K562 (cell line): ENCODE data around the gene ABRAXAS1.

ENCODE experiments used
- CREB3 ChIP-seq: fragments of 450-650 bp; conservative IDR thresholded peaks from 2 replicates; pipeline ENCODE4 v1.6.1; 2016; ENCODE audit warnings: missing genetic modification characterization, low read depth, mild to moderate bottlenecking, missing compliant biosample characterization, moderate library complexity
- MAZ ChIP-seq, 2 experiments: fragments of 450-650 bp in 1 of 2; sonication (generic) in 1 of 2; formaldehyde crosslinking; IDR thresholded peaks in 1 of 2; conservative IDR thresholded peaks in 1 of 2; 2 replicates each; pipeline versions ENCODE4 v1.4.0 to v1.5.0; 2020; ENCODE audit warnings: mild to moderate bottlenecking in 1 of 2, missing genetic modification reagents in 1 of 2
- MLX ChIP-seq, 2 experiments: fragments of 450-650 bp in 1 of 2; sonication (generic) in 1 of 2; formaldehyde crosslinking; conservative IDR thresholded peaks; 2 replicates each; pipeline versions ENCODE4 v1.4.0 to v1.8.1; 2020 to 2022; ENCODE audit warnings: mild to moderate bottlenecking in 1 of 2, missing genetic modification reagents in 1 of 2
- POLR2AphosphoS5 ChIP-seq: IDR thresholded peaks from 2 replicates; pipeline ENCODE4 v1.6.1; 2011; ENCODE audit warnings: mild to moderate bottlenecking, low read depth, low read length, moderate library complexity; ENCODE audit not compliant: control insufficient read depth, insufficient read depth
- TCF7L2 ChIP-seq: fragments of 150-350 bp; IDR thresholded peaks from 2 replicates; pipeline ENCODE4 v1.6.1; 2016; ENCODE audit warnings: low read depth, mild to moderate bottlenecking, low read length, moderate library complexity
- USF2 ChIP-seq: sonication (generic); formaldehyde crosslinking; IDR thresholded peaks from 2 replicates; pipeline ENCODE4 v1.5.0; 2020; ENCODE audit warnings: missing genetic modification reagents
- TF ChIP-seq, protein P1 (sequence below), 3 experiments: IDR thresholded peaks in 2 of 3; conservative IDR thresholded peaks in 1 of 3; 2 replicates each; pipeline ENCODE4 v1.5.1; 2011 to 2012; ENCODE audit warnings: low read length in 3 of 3, mild to moderate bottlenecking in 3 of 3, control low read depth in 2 of 3, improper control_type of control experiment in 1 of 3, inconsistent platforms in 1 of 3, low read depth in 1 of 3, mixed read lengths in 1 of 3, moderate library complexity in 1 of 3; ENCODE audit not compliant: insufficient read depth in 2 of 3
- TF ChIP-seq, protein P2 (sequence below): fragments of 250-450 bp; sonication (Bioruptor Pico); IDR thresholded peaks from 2 replicates; pipeline ENCODE4 v1.5.0; 2020; ENCODE audit warnings: mild to moderate bottlenecking

DNA sequence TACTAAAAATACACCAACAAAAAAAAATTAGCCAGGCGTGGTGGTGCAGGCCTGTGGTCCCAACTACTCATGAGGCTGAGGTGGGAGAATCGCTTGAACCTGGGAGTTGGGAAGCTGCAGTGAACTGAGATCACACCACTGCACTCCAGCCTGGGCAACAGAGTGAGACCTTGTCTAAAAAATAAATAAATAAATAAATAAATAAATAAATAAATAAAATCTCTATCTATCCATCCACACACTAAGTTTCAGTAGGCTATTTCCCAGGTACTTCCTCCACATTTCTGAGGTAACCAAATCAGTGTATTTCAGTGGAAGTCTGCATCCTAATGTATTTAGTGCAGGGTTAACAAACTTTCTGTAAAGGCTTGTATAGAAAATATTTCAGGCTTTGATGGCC is 10.9 kb downstream of the ABRAXAS1 start:
- TF ChIP-seq, protein P1, sequence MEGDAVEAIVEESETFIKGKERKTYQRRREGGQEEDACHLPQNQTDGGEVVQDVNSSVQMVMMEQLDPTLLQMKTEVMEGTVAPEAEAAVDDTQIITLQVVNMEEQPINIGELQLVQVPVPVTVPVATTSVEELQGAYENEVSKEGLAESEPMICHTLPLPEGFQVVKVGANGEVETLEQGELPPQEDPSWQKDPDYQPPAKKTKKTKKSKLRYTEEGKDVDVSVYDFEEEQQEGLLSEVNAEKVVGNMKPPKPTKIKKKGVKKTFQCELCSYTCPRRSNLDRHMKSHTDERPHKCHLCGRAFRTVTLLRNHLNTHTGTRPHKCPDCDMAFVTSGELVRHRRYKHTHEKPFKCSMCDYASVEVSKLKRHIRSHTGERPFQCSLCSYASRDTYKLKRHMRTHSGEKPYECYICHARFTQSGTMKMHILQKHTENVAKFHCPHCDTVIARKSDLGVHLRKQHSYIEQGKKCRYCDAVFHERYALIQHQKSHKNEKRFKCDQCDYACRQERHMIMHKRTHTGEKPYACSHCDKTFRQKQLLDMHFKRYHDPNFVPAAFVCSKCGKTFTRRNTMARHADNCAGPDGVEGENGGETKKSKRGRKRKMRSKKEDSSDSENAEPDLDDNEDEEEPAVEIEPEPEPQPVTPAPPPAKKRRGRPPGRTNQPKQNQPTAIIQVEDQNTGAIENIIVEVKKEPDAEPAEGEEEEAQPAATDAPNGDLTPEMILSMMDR (IDR thresholded peaks at IDR 0.05 in 2 of 3, conservative IDR thresholded peaks at IDR 0.05 in 1 of 3; ENCODE audit: insufficient read depth in 2 of 3, low read depth in 1 of 3, low read length in 3 of 3): no peak
- TF ChIP-seq, protein P2, sequence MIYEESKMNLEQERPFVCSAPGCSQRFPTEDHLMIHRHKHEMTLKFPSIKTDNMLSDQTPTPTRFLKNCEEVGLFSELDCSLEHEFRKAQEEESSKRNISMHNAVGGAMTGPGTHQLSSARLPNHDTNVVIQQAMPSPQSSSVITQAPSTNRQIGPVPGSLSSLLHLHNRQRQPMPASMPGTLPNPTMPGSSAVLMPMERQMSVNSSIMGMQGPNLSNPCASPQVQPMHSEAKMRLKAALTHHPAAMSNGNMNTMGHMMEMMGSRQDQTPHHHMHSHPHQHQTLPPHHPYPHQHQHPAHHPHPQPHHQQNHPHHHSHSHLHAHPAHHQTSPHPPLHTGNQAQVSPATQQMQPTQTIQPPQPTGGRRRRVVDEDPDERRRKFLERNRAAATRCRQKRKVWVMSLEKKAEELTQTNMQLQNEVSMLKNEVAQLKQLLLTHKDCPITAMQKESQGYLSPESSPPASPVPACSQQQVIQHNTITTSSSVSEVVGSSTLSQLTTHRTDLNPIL: no peak
- TF ChIP-seq TCF7L2 (no peak), MLX (CRISPR knock-in tag; conservative IDR thresholded peaks at IDR 0.05) (no peak), CREB3 (tag) (no peak), POLR2AphosphoS5 (no peak), USF2 (CRISPR knock-in tag) (no peak), MAZ (CRISPR knock-in tag; conservative IDR thresholded peaks at IDR 0.05 in 1 of 2, IDR thresholded peaks at IDR 0.05 in 1 of 2) (no peak)
